ENCODE results near the gene HEBP2. TPM values are rescaled to one million over a fixed set of nuclear protein-coding genes. Genes with fewer than 3 reads are reported as not detected.

Gene HEBP2
- total RNA-seq, 2 experiments from 2014 or later: 31.8 to 32.9 TPM

DNA sequence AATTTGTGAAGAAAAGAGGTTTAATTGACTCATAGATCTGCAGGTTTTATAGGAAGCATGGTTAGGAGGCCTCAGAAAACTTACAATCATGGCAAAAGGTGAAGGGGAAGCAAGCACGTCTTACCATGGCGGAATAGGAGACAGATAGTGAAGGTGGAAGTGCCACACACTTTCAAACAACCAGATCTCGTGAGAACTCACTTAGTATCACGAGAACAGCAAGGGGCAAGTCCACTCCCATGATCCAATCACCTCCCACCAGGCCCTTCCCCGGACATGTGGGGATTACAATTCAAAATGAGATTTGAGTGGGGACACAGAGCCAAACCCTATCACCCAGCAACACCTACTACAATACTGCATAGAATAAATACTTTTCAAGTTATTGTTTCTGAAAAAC lies 7.3 kb upstream of the HEBP2 start:
- CTCF ChIA-PET: no interaction called here
- no peaks in the 10 kb centered on the region for H3K4me1 Mint-ChIP-seq (ENCODE audit: low read depth)
- Histone ChIP-seq H3K4me3 (ENCODE audit: low read length) (no peak overlapping the region), H3K36me3 (ENCODE audit: insufficient read depth, low read length) (no peaks in the 10 kb centered on the region), H3K9me3 (ENCODE audit: control insufficient read depth in 1 of 2, insufficient read depth in 1 of 2, low read length in 2 of 2) (no peaks in the 10 kb centered on the region), H3K27ac (ENCODE audit: low read depth in 1 of 2, low read length in 2 of 2) (no peak overlapping the region), H3K27me3 (ENCODE audit: control insufficient read depth in 1 of 2, insufficient read depth in 2 of 2, low read length in 2 of 2) (no peaks in the 10 kb centered on the region), H3K4me1 (ENCODE audit: insufficient read depth, low read length) (no peaks in the 10 kb centered on the region)
- intact Hi-C loops (cut with DNase I, micrococcal nuclease): no loop called here
- H3K36me3 Mint-ChIP-seq (ENCODE audit: low read depth): no peaks in the 10 kb centered on the region
- no peak overlapping the region for H3K27ac Mint-ChIP-seq
- DNase-seq: no peak
- ATAC-seq (ENCODE audit: poor library complexity): no peak
- no peak for TF ChIP-seq CTCF (IDR thresholded peaks at IDR 0.05)
- peaks cover 4% of the 10 kb centered on the region for H3K27me3 Mint-ChIP-seq
- no peaks in the 10 kb centered on the region for H3K9me3 Mint-ChIP-seq
- no peak overlapping the region for H3K4me3 Mint-ChIP-seq
- POLR2A ChIA-PET: no interaction called here

DNA sequence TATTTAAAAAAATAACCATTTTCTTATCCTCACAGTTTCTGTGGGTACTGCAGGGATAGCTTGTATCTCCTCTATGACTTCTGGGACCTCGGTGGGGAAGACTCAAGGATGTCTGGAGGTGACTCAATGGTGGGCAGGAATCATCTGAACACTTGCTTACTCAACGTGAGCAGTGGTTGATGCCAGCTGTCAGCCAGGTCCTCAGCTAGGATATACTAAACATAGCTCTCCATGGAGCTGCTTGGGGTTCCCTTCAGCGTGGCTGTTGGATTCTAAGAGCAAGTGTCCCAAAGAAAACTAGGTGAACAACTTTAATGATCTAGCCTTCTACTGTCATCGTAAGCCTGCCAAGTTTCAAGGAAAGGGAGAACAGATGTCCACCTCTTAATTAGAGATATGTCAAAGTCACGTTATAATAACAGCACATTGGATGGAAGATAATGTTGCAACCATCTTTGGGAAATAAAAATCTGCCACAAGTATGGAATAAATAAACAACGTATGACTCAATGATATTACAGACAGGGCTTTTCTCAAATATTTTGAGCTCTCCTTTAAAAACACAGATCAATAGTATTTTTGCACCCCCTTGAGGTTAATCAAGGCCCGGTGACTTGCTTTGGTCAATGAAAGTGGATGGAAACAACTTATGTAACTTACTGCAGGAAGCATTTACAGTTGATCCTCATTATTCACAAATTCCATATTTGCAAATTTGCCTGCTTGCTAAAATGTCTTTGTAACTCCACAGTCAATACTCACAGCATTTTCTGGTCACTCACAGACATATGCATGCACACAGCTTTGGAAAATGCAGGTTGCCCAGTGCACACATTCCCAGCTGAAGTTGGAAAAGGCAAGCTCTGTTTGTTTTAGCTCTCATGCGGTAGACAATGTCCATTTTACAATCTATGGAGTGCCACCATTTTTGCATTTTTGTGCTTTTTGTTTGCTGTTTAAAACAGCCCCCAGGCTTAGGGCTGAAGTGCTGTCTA lies 6.6 kb upstream of the HEBP2 start:
- Mint-ChIP-seq H3K27ac (no peak overlapping the region), H3K4me3 (no peak overlapping the region), H3K36me3 (ENCODE audit: low read depth) (no peaks in the 10 kb centered on the region), H3K4me1 (ENCODE audit: low read depth) (no peaks in the 10 kb centered on the region), H3K27me3 (no peaks in the 10 kb centered on the region), H3K9me3 (no peaks in the 10 kb centered on the region)
- Histone ChIP-seq H3K27ac (ENCODE audit: low read depth in 1 of 2, low read length in 2 of 2) (no peak overlapping the region), H3K27me3 (ENCODE audit: control insufficient read depth in 1 of 2, insufficient read depth in 2 of 2, low read length in 2 of 2) (no peaks in the 10 kb centered on the region), H3K36me3 (ENCODE audit: insufficient read depth, low read length) (no peaks in the 10 kb centered on the region), H3K4me1 (ENCODE audit: insufficient read depth, low read length) (no peaks in the 10 kb centered on the region), H3K4me3 (ENCODE audit: low read length) (no peak overlapping the region), H3K9me3 (ENCODE audit: control insufficient read depth in 1 of 2, insufficient read depth in 1 of 2, low read length in 2 of 2) (no peaks in the 10 kb centered on the region)
- DNase-seq: no peak
- intact Hi-C loops (cut with DNase I, micrococcal nuclease): no loop called here
- ATAC-seq (ENCODE audit: poor library complexity): no peak
- ChIA-PET CTCF (no interaction called here), POLR2A (no interaction called here)
- TF ChIP-seq CTCF (IDR thresholded peaks at IDR 0.05): no peak

GRCh38 chr6:138400326-138400725 lies 3.7 kb upstream of the HEBP2 start:
- Mint-ChIP-seq H3K4me3 (no peak overlapping the region), H3K27ac (no peak overlapping the region), H3K9me3 (no peaks in the 10 kb centered on the region), H3K36me3 (ENCODE audit: low read depth) (no peaks in the 10 kb centered on the region), H3K4me1 (ENCODE audit: low read depth) (peaks cover 12% of the 10 kb centered on the region), H3K27me3 (no peaks in the 10 kb centered on the region)
- TF ChIP-seq CTCF (IDR thresholded peaks at IDR 0.05): no peak
- Histone ChIP-seq H3K27me3 (ENCODE audit: control insufficient read depth in 1 of 2, insufficient read depth in 2 of 2, low read length in 2 of 2) (no peaks in the 10 kb centered on the region), H3K4me1 (ENCODE audit: insufficient read depth, low read length) (peaks cover 23% of the 10 kb centered on the region), H3K4me3 (ENCODE audit: low read length) (no peak overlapping the region), H3K9me3 (ENCODE audit: control insufficient read depth in 1 of 2, insufficient read depth in 1 of 2, low read length in 2 of 2) (no peaks in the 10 kb centered on the region), H3K36me3 (ENCODE audit: insufficient read depth, low read length) (no peaks in the 10 kb centered on the region), H3K27ac (ENCODE audit: low read depth in 1 of 2, low read length in 2 of 2) (no peak overlapping the region)
- intact Hi-C loops (cut with DNase I, micrococcal nuclease): loop anchor here (5.0 to 10.0 kb wide), 6 partner anchors 286 to 1176 kb away; partner anchors contain the start of genes CCDC28A (in 1 of the 2) and CITED2 (in 1 of the 2)
- DNase-seq (no peak), ATAC-seq (ENCODE audit: poor library complexity) (no peak)
- POLR2A ChIA-PET: no interaction called here
- CTCF ChIA-PET: no interaction called here

All from CD4-positive, alpha-beta T cell (primary cell).